ENCODE results near the gene MTARC2.

GRCh38 chr1:220806408-220806807 is 58.3 kb downstream of the MTARC2 start:
- TF ChIP-seq CTCF (IDR thresholded peaks at IDR 0.05; ENCODE audit: insufficient read depth, low read length), result no peak
- TF ChIP-seq REST (IDR thresholded peaks at IDR 0.05; ENCODE audit: insufficient replicate concordance, low read depth), result no peak
- TF ChIP-seq POLR2AphosphoS5 (IDR thresholded peaks at IDR 0.05; ENCODE audit: low read depth), result no peak
- no peak for TF ChIP-seq GABPA (IDR thresholded peaks at IDR 0.05; ENCODE audit: low read depth)
- TF ChIP-seq SPI1 (IDR thresholded peaks at IDR 0.05; ENCODE audit: borderline replicate concordance, low read depth), result no peak

All from HL-60 (cell line).